Upper lobe of left lung (tissue), 4 donors: Measurements from ENCODE around the gene IL10RB.

Experiments
- POLR2A ChIP-seq, 4 donors: fragments of 450-650 bp; IDR thresholded peaks; one replicate each; pipeline ENCODE4 v1.5.1; 2016 to 2017; ENCODE audit warnings: antibody characterized with exemption in 4 of 4, mild to moderate bottlenecking in 2 of 4
- TF ChIP-seq, protein P1 (sequence below), 6 experiments: fragments of 450-650 bp in 4 of 6; fragments of 200-600 bp in 2 of 6; sonication (generic) in 2 of 6; IDR thresholded peaks; one replicate each; pipeline ENCODE4 v1.5.1; 2016 to 2019; ENCODE audit warnings: antibody characterized with exemption in 6 of 6

DNA sequence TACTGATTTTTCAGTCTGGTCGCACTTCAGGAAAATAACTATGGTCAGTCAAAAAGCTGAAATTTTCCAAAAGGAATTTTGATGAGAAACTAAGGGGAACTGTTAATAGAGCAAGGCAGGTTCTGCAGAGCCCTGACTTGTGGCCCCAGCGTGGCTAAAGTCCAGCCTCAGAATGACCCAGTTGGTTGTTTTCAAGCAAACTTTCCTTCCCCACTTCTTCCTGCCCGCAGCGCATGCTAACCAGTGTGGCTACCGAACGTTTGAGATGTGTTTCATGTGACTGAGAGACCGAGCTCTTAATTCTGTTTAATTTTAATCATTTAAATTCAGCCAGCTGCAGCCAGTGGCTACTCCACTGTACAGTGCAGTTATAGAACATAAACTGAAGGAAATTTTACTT, 6.2 kb upstream of the IL10RB start:
- TF ChIP-seq, protein P1, sequence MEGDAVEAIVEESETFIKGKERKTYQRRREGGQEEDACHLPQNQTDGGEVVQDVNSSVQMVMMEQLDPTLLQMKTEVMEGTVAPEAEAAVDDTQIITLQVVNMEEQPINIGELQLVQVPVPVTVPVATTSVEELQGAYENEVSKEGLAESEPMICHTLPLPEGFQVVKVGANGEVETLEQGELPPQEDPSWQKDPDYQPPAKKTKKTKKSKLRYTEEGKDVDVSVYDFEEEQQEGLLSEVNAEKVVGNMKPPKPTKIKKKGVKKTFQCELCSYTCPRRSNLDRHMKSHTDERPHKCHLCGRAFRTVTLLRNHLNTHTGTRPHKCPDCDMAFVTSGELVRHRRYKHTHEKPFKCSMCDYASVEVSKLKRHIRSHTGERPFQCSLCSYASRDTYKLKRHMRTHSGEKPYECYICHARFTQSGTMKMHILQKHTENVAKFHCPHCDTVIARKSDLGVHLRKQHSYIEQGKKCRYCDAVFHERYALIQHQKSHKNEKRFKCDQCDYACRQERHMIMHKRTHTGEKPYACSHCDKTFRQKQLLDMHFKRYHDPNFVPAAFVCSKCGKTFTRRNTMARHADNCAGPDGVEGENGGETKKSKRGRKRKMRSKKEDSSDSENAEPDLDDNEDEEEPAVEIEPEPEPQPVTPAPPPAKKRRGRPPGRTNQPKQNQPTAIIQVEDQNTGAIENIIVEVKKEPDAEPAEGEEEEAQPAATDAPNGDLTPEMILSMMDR (IDR thresholded peaks at IDR 0.05) = no peak
- no peak for TF ChIP-seq POLR2A (IDR thresholded peaks at IDR 0.05)
